Measurements from ENCODE around the gene BPNT1. TPM values are rescaled to one million over a fixed set of nuclear protein-coding genes. Genes with fewer than 3 reads are reported as not detected.
"Not testable (repeated sequence)": the region's sequence is repeated elsewhere in the genome, so short reads cannot be mapped to it uniquely, and the experiment has no call there.

Gene BPNT1
- total RNA-seq, 1 donor from 2014 or later: 26.5 TPM

DNA sequence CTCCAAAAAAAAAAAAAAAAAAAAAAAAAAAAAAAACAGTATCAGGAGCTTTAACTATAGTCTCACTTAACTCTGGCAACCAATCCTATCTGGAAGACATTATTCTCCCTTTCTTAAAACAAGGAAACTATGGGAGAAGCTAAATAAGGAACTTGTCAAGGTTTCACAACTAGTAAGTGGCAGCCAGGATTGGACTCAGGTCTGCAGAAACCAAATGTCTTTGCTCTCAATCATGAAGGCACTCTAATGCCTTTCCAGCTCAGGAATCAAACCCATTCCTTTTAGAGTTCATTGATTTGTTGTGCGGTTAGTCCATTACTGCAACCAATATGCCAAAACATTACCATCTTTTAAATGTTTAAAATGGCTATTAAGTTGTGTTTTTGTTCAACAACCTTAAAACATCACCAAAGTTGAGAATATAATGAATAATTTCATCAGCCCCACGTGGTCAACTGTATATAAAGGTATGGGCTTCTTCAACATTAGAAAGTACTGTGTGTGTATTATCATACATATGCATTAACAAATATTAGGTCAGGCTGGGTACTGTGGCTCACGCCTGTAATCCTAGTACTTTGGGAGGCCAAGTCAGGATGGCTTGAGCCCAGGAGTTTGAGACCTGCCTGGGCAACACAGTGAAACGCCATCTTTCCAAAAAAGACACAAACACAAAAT, 44.8 kb downstream of the BPNT1 start:
- H3K4me3 ChIP-seq: peak overlapping the region in 1 of 2 donors; percentile 76
- TF ChIP-seq POLR2AphosphoS5 (IDR thresholded peaks at IDR 0.05; ENCODE audit: insufficient read depth in 1 of 2, low read depth in 1 of 2) (no peak), POLR2A (IDR thresholded peaks at IDR 0.05) (no peak)
- TF ChIP-seq, protein P1, sequence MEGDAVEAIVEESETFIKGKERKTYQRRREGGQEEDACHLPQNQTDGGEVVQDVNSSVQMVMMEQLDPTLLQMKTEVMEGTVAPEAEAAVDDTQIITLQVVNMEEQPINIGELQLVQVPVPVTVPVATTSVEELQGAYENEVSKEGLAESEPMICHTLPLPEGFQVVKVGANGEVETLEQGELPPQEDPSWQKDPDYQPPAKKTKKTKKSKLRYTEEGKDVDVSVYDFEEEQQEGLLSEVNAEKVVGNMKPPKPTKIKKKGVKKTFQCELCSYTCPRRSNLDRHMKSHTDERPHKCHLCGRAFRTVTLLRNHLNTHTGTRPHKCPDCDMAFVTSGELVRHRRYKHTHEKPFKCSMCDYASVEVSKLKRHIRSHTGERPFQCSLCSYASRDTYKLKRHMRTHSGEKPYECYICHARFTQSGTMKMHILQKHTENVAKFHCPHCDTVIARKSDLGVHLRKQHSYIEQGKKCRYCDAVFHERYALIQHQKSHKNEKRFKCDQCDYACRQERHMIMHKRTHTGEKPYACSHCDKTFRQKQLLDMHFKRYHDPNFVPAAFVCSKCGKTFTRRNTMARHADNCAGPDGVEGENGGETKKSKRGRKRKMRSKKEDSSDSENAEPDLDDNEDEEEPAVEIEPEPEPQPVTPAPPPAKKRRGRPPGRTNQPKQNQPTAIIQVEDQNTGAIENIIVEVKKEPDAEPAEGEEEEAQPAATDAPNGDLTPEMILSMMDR (IDR thresholded peaks at IDR 0.05): no peak
- no peak overlapping the region for H3K27ac ChIP-seq
- no peak for DNase-seq (ENCODE audit: extremely low spot score in 2 of 2)
- peaks cover 0 to 9% of the 10 kb centered on the region in 2 donors for H3K36me3 ChIP-seq
- H3K9me3 ChIP-seq: no peaks in the 10 kb centered on the region
- intact Hi-C loops (cut with DNase I): loop anchor here (5.0 kb wide), 1 partner anchor 47 kb away; the partner anchor contains the start of gene IARS2
- peaks cover 13% of the 10 kb centered on the region for H3K4me1 ChIP-seq
- no peaks in the 10 kb centered on the region for H3K27me3 ChIP-seq

DNA sequence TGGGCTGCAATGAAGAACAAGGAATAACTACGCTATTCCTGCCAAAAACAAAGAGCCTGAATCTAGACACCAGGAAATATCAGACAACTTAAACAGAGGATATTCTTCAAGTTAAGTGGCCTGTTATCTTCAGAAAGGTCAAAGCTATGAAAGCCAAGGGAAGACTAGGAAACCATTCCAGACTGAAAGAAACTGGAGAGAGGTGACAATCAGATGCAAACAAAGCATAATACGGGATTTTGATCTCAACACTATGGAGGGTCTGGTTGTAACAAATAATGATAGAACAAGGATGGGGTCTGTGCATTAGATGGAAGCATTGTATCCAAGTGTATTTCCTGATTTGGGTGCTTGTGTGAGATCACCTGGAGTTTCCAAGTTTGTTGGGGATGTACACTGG, 45.9 kb downstream of the BPNT1 start:
- intact Hi-C loops (cut with DNase I): no loop called here
- TF ChIP-seq, protein P1 (IDR thresholded peaks at IDR 0.05): no peak
- TF ChIP-seq POLR2AphosphoS5 (IDR thresholded peaks at IDR 0.05; ENCODE audit: insufficient read depth in 1 of 2, low read depth in 1 of 2) (no peak), POLR2A (IDR thresholded peaks at IDR 0.05) (no peak)

GRCh38 chr1:220040028-220040596, 49.5 kb downstream of the BPNT1 start:
- no peak for DNase-seq (ENCODE audit: extremely low spot score in 2 of 2)

More for the DNA sequence above, 45.9 kb downstream of the BPNT1 start:
- Histone ChIP-seq H3K36me3 (peaks cover 0 to 17% of the 10 kb centered on the region in 2 donors), H3K4me3 (no peak overlapping the region), H3K27ac (no peak overlapping the region), H3K27me3 (no peaks in the 10 kb centered on the region), H3K4me1 (peaks cover 13% of the 10 kb centered on the region), H3K9me3 (no peaks in the 10 kb centered on the region)
- no peak for DNase-seq (ENCODE audit: extremely low spot score in 2 of 2)

GRCh38 chr1:220038640-220039039, 50.9 kb downstream of the BPNT1 start:
- Histone ChIP-seq H3K27me3 (no peaks in the 10 kb centered on the region), H3K27ac (no peak overlapping the region), H3K9me3 (no peaks in the 10 kb centered on the region), H3K4me3 (no peak overlapping the region), H3K36me3 (peaks cover 0 to 17% of the 10 kb centered on the region in 2 donors), H3K4me1 (peaks cover 5% of the 10 kb centered on the region)
- TF ChIP-seq, protein P1 (IDR thresholded peaks at IDR 0.05): no peak
- no peak for TF ChIP-seq POLR2A (IDR thresholded peaks at IDR 0.05)
- TF ChIP-seq POLR2AphosphoS5 (IDR thresholded peaks at IDR 0.05; ENCODE audit: insufficient read depth in 1 of 2, low read depth in 1 of 2): no peak
- DNase-seq (ENCODE audit: extremely low spot score in 2 of 2): no peak
- intact Hi-C loops (cut with DNase I): no loop called here

More at GRCh38 chr1:220040028-220040596, 49.5 kb downstream of the BPNT1 start:
- TF ChIP-seq POLR2A (IDR thresholded peaks at IDR 0.05) (no peak), POLR2AphosphoS5 (IDR thresholded peaks at IDR 0.05; ENCODE audit: insufficient read depth in 1 of 2, low read depth in 1 of 2) (no peak)
- TF ChIP-seq, protein P1 (IDR thresholded peaks at IDR 0.05): no peak
- H3K27ac ChIP-seq: no peak overlapping the region
- H3K9me3 ChIP-seq: no peaks in the 10 kb centered on the region
- intact Hi-C loops (cut with DNase I): no loop called here
- no peaks in the 10 kb centered on the region for H3K27me3 ChIP-seq
- H3K4me1 ChIP-seq: peaks cover 9% of the 10 kb centered on the region
- H3K36me3 ChIP-seq: peaks cover 0 to 17% of the 10 kb centered on the region in 2 donors
- no peak overlapping the region for H3K4me3 ChIP-seq

- H3K27ac ChIP-seq; H3K27me3 ChIP-seq; intact Hi-C loops (cut with DNase I); DNase-seq (ENCODE audit: extremely low spot score in 2 of 2); H3K9me3 ChIP-seq; H3K4me1 ChIP-seq; H3K4me3 ChIP-seq: not testable (repeated sequence)
- peaks cover 0 to 23% of the 10 kb centered on the region in 2 donors for H3K36me3 ChIP-seq
Measured at GRCh38 chr1:220037810-220038209, 51.8 kb downstream of the BPNT1 start.
